Osteoblast (primary cell): Measurements from ENCODE around the gene THBS1. TPM values are rescaled to one million over a fixed set of nuclear protein-coding genes. Genes with fewer than 3 reads are reported as not detected.

Experiments
- DNase-seq: peaks from one replicate; pipeline ENCODE4 v3.0.0; 2011; ENCODE audit warnings: low spot score, mixed read lengths; ENCODE audit not compliant: insufficient read length; ENCODE audit errors: missing footprints
- H2AFZ ChIP-seq: 2 replicates; pipeline ENCODE4 v1.6.0; 2011; ENCODE audit warnings: mild to moderate bottlenecking, low read length
- H3K27ac ChIP-seq: 2 replicates; pipeline ENCODE4 v1.5.1; 2011; ENCODE audit warnings: mild to moderate bottlenecking, low read depth, low read length, moderate library complexity
- H3K27me3 ChIP-seq: 2 replicates; pipeline ENCODE4 v1.6.0; 2012; ENCODE audit warnings: mild to moderate bottlenecking, control low read depth, inconsistent platforms, low read length, moderate library complexity; ENCODE audit not compliant: insufficient read depth
- H3K36me3 ChIP-seq: 2 replicates; pipeline ENCODE4 v1.5.1; 2011; ENCODE audit warnings: mild to moderate bottlenecking, low read length, control low read depth, moderate library complexity; ENCODE audit not compliant: insufficient read depth
- H3K4me1 ChIP-seq: 2 replicates; pipeline ENCODE4 v1.5.1; 2011; ENCODE audit warnings: mild to moderate bottlenecking, low read length, control low read depth, moderate library complexity; ENCODE audit not compliant: insufficient read depth
- H3K4me2 ChIP-seq: 2 replicates; pipeline ENCODE4 v1.6.0; 2011; ENCODE audit warnings: mild to moderate bottlenecking, low read length; ENCODE audit not compliant: insufficient read depth
- H3K4me3 ChIP-seq: fragments of 200-600 bp; sonication (generic); 3 replicates; pipeline ENCODE4 v1.5.1; 2012; ENCODE audit warnings: mild to moderate bottlenecking, low read length, inconsistent platforms; ENCODE audit not compliant: insufficient read depth
- H3K79me2 ChIP-seq: 2 replicates; pipeline ENCODE4 v1.6.0; 2012; ENCODE audit warnings: mild to moderate bottlenecking, low read length, control low read depth, inconsistent platforms; ENCODE audit not compliant: insufficient read depth
- H3K9me3 ChIP-seq: 2 replicates; pipeline ENCODE4 v1.5.1; 2011; ENCODE audit warnings: low read depth, low read length, control low read depth
- H4K20me1 ChIP-seq: 2 replicates; pipeline ENCODE4 v1.6.0; 2012; ENCODE audit warnings: mild to moderate bottlenecking, low read length, control low read depth; ENCODE audit not compliant: insufficient read depth
- CTCF ChIP-seq: IDR thresholded peaks from 2 replicates; pipeline ENCODE4 v1.5.1; 2011; ENCODE audit warnings: mild to moderate bottlenecking, low read depth, low read length, moderate library complexity; ENCODE audit errors: extremely low read depth
- total RNA-seq: library from RNA; depleted of rRNA; stranded (reverse); fragments of >200 nt; gene quantifications from 2 replicates; pipeline ENCODE4 v1.2.3, GENCODE V29; 2012

THBS1 gene
- total RNA-seq, 1 donor = 8,941 TPM

DNA sequence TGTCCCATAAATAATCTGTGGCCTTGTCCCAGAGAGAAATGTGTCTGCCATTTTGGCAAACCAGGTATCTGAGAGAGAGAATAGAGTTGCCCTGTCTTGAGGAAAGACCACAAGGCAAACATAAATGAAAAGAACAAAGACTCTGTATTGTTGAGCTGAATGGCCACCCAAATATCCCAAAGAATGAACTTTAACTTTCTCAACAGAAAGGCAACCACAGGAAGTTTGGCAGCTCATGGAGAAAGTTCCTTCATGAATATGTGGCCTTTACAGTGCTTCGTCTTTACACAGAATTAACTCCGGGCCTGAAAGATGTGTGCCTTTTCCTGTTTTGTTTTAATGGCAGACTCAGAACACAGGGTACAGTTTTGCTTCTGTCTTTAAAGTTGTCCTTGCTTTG, 41.4 kb upstream of the THBS1 start:
- no peak for DNase-seq
- Histone ChIP-seq H3K27me3 (no peaks in the 10 kb centered on the region), H3K4me3 (no peak overlapping the region), H4K20me1 (no peaks in the 10 kb centered on the region), H2AFZ (peak overlapping the region; percentile 1), H3K9me3 (no peaks in the 10 kb centered on the region), H3K79me2 (no peaks in the 10 kb centered on the region), H3K27ac (no peak overlapping the region), H3K4me1 (no peaks in the 10 kb centered on the region), H3K4me2 (no peak overlapping the region), H3K36me3 (no peaks in the 10 kb centered on the region)
- TF ChIP-seq CTCF = no peak

- Histone ChIP-seq H3K27me3 (no peaks in the 10 kb centered on the region), H3K27ac (no peak overlapping the region), H4K20me1 (no peaks in the 10 kb centered on the region), H3K4me2 (no peak overlapping the region), H3K9me3 (no peaks in the 10 kb centered on the region), H3K4me1 (no peaks in the 10 kb centered on the region), H3K4me3 (no peak overlapping the region), H3K79me2 (no peaks in the 10 kb centered on the region), H2AFZ (peak overlapping the region; percentile 1), H3K36me3 (no peaks in the 10 kb centered on the region)
- TF ChIP-seq CTCF = no peak
- no peak for DNase-seq
Measured at GRCh38 chr15:39539973-39540558, 40.8 kb upstream of the THBS1 start.

- H3K4me1 ChIP-seq = no peaks in the 10 kb centered on the region
- no peaks in the 10 kb centered on the region for H3K79me2 ChIP-seq
- TF ChIP-seq CTCF = no peak
- H3K4me2 ChIP-seq = no peak overlapping the region
- peaks cover 3% of the 10 kb centered on the region for H3K9me3 ChIP-seq
- H3K27me3 ChIP-seq = no peaks in the 10 kb centered on the region
- no peak overlapping the region for H2AFZ ChIP-seq
- no peak overlapping the region for H3K27ac ChIP-seq
- H4K20me1 ChIP-seq = no peaks in the 10 kb centered on the region
- no peak for DNase-seq
- H3K4me3 ChIP-seq = no peak overlapping the region
- H3K36me3 ChIP-seq = no peaks in the 10 kb centered on the region
Measured at GRCh38 chr15:39542385-39543065, 38.4 kb upstream of the THBS1 start.

GRCh38 chr15:39543651-39544050, 37.2 kb upstream of the THBS1 start:
- no peak overlapping the region for H3K27ac ChIP-seq

More at GRCh38 chr15:39543651-39544050, 37.2 kb upstream of the THBS1 start:
- no peak overlapping the region for H3K4me2 ChIP-seq
- H3K4me1 ChIP-seq = no peaks in the 10 kb centered on the region
- no peak for DNase-seq
- peaks cover 3% of the 10 kb centered on the region for H3K9me3 ChIP-seq
- H4K20me1 ChIP-seq = no peaks in the 10 kb centered on the region
- no peaks in the 10 kb centered on the region for H3K79me2 ChIP-seq
- TF ChIP-seq CTCF = peak; percentile 14
- peak overlapping the region; percentile 0 for H2AFZ ChIP-seq
- H3K36me3 ChIP-seq = no peaks in the 10 kb centered on the region
- no peak overlapping the region for H3K4me3 ChIP-seq
- H3K27me3 ChIP-seq = no peaks in the 10 kb centered on the region
